ENCODE measurements around the gene ANKRD18B. TPM values are rescaled to one million over a fixed set of nuclear protein-coding genes. Genes with fewer than 3 reads are reported as not detected.
"Not testable (repeated sequence)": the region's sequence is repeated elsewhere in the genome, so short reads cannot be mapped to it uniquely, and the experiment has no call there.

ANKRD18B gene
- total RNA-seq (2013; cell fraction: nucleolus; rRNA removed): not detected in 2 replicates
- total RNA-seq (2014; rRNA removed) (not detected in 2 replicates), total RNA-seq (2014; rRNA removed; fragmentation: Illumina TruSeq; extraction: Trizol) (not detected in 2 replicates), total RNA-seq (2021) (not detected in 2 replicates), polyA plus RNA-seq (2011; rRNA removed) (not detected in 2 replicates), polyA plus RNA-seq (2014; fragmentation: Illumina TruSeq; extraction: Trizol) (not detected in 2 replicates), polyA plus RNA-seq (2014; fragmentation: Nextera tagmentation; extraction: Ambion mirVana) (not detected), polyA plus RNA-seq (2014; rRNA removed) (not detected in 2 replicates), polyA plus RNA-seq (2016; fragmentation: Nextera tagmentation; extraction: Ambion mirVana) (not detected), polyA minus RNA-seq (2011; rRNA and poly(A)+ RNA removed) (not detected in 2 replicates), Bru-seq, nascent RNA (percentile 10 among the genes with signal in this experiment), BruChase-seq, experiment 1, labeled RNA remaining after a 6-hour chase (percentile 9 among the genes with signal in this experiment), BruChase-seq, experiment 2, labeled RNA remaining after a 2-hour chase (percentile 12 among the genes with signal in this experiment)
- polyA plus RNA-seq (2011; ENCODE audit: low read depth): not detected
- polyA plus RNA-seq (2011; cell fraction: cytosol; rRNA removed): not detected in 2 replicates
- polyA plus RNA-seq (2011; cell fraction: nucleus; rRNA removed): not detected in 2 replicates
- not detected in 2 replicates for polyA plus RNA-seq (2012)
- not detected in 2 replicates for polyA minus RNA-seq (2011; cell fraction: cytosol; rRNA and poly(A)+ RNA removed)
- polyA minus RNA-seq (2011; cell fraction: nucleus; rRNA and poly(A)+ RNA removed): not detected in 2 replicates
- long read RNA-seq, experiment 1: 0 reads
- long read RNA-seq, experiment 2: 0 reads

DNA sequence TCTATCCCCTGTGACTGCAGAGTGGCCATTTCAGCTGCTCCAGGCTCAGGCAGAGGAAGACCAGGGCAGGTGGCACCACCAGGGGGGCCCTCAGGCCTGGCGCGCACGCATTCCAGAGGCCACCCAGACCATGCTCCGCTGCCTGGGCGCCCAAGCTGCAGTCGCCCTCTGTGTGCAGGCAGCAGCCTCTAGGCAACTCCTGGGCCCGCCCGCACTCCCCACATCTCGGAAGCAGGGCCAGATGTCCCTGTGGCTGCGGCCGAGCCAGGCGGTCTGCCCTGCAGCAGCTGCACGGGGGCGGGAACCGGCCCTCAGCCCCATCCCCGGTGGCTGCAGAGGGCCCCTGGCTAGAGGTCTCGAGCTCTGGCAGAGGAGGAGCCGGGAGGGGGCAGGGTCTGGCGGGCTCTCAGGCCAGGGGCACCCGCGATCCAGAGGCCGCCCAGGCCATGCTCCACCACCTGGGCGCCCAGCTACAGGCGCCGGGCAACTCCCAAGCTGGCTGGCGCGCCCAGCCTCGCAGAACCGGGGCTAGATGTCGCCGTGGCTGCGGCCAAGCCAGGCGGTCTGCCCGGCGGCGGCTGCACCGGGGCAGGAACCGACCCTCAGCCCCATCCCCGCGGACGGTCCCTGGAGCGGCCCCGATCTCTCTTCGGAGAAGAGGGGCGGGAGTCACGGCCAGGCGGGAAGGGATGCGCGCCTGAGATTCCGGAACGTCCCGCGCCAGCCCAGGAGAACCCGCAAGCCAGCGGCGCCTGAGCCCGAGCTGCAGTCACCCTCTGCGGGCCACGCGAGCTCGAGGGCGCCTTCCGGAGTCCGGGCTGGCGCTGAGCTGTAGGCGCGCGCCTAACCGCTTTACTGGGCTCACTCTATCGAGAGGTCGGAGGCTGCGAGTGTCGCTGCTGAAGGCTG, at the start of gene ANKRD18B:
TSS of gene ANKRD18B (plus strand) at position 855 of the 909 bp plus-strand sequence. CDS start 239 bp downstream, outside the sequence.
- ATAC-seq: peak; percentile 84
- TF ChIP-seq, protein P1, sequence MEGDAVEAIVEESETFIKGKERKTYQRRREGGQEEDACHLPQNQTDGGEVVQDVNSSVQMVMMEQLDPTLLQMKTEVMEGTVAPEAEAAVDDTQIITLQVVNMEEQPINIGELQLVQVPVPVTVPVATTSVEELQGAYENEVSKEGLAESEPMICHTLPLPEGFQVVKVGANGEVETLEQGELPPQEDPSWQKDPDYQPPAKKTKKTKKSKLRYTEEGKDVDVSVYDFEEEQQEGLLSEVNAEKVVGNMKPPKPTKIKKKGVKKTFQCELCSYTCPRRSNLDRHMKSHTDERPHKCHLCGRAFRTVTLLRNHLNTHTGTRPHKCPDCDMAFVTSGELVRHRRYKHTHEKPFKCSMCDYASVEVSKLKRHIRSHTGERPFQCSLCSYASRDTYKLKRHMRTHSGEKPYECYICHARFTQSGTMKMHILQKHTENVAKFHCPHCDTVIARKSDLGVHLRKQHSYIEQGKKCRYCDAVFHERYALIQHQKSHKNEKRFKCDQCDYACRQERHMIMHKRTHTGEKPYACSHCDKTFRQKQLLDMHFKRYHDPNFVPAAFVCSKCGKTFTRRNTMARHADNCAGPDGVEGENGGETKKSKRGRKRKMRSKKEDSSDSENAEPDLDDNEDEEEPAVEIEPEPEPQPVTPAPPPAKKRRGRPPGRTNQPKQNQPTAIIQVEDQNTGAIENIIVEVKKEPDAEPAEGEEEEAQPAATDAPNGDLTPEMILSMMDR (IDR thresholded peaks at IDR 0.05 in 2 of 3, conservative IDR thresholded peaks at IDR 0.05 in 1 of 3; ENCODE audit: control insufficient read depth in 2 of 3, extremely low read depth in 1 of 3, insufficient read depth in 1 of 3, low read depth in 3 of 3, low read length in 3 of 3): 0 out of 6 replicates have a peak, but pooled peaks of 1 of the 3 experiments have one; percentile 2
- TF ChIP-seq SUZ12 (IDR thresholded peaks at IDR 0.05; ENCODE audit: unreplicated experiment): peak; percentile 61
- H3K4me3 ChIP-seq; H3K27ac ChIP-seq (ENCODE audit: control insufficient read depth, insufficient read depth); H3K4me1 ChIP-seq (ENCODE audit: control insufficient read depth, insufficient read depth, low read length); H3K79me2 ChIP-seq (ENCODE audit: control insufficient read depth, insufficient read depth, low read length); H3K27me3 ChIP-seq (replicated peaks in 1 of 2; ENCODE audit: control insufficient read depth in 2 of 2, insufficient read depth in 2 of 2, low read length in 1 of 2); BruUV-seq (replicated peaks); H2AFZ ChIP-seq (ENCODE audit: control insufficient read depth, low read depth, low read length); H3K4me2 ChIP-seq (ENCODE audit: control insufficient read depth, insufficient read depth); POLR2A ChIA-PET; H3K9ac ChIP-seq (ENCODE audit: control insufficient read depth, insufficient read depth, low read length); H3K9me3 ChIP-seq (replicated peaks; ENCODE audit: control insufficient read depth, insufficient read depth, low read length); RAD21 ChIA-PET (ENCODE audit: unreplicated experiment); H4K20me1 ChIP-seq (ENCODE audit: control insufficient read depth, insufficient read depth); FAIRE-seq; H3K36me3 ChIP-seq (ENCODE audit: control insufficient read depth in 2 of 2, insufficient read depth in 2 of 2, low read length in 1 of 2); in situ Hi-C loops (cut with MboI); DNase-seq (ENCODE audit: low read depth, low spot score); intact Hi-C loops (cut with micrococcal nuclease; ENCODE audit: unreplicated experiment): not testable (repeated sequence)
- CTCF ChIA-PET: interaction anchor here (0.7 kb wide), 1 partner anchor 914 kb away, joined by 3 read pairs; no protein-coding TSS in a partner anchor
- WGBS (ENCODE audit: insufficient coverage, insufficient replicate concordance, low lambda C conversion rate, missing lambda C conversion rate): 6% methylated on average over 69 of the region's 73 CpGs
- SMC1A ChIA-PET (ENCODE audit: uncharacterized antibody, unreplicated experiment): interaction anchor here (0.9 kb wide), 1 partner anchor 80 kb away, joined by 3 read pairs; no protein-coding TSS in a partner anchor

Measured in GM12878 (cell line).